ENCODE results near the gene MUC13.
A peak's percentile ranks its signal among the peaks of the same experiment; 100 is the strongest.

The MUC13 gene

GRCh38 chr3:124903896-124904834 lies 30.4 kb downstream of the MUC13 start:
- no peaks in the 10 kb centered on the region for H3K27me3 ChIP-seq (ENCODE audit: control insufficient read depth, insufficient read depth, low read length)
- no peak overlapping the region for H3K27ac ChIP-seq (ENCODE audit: low read length)
- no peaks in the 10 kb centered on the region for H3K9me3 ChIP-seq (ENCODE audit: control insufficient read depth, insufficient read depth, low read length)
- DNase-seq (ENCODE audit: low read depth, low spot score): no peak
- no CpG with 5 or more reads among the region's 1 CpG for WGBS (ENCODE audit: insufficient coverage, insufficient read length)
- no peak overlapping the region for H3K4me3 ChIP-seq (ENCODE audit: low read length)
- no peaks in the 10 kb centered on the region for H3K36me3 ChIP-seq (ENCODE audit: control insufficient read depth, insufficient read depth, low read length)
- no peaks in the 10 kb centered on the region for H3K4me1 ChIP-seq (ENCODE audit: control insufficient read depth, insufficient read depth, low read length)

- WGBS (ENCODE audit: insufficient coverage, insufficient read length): no CpG with 5 or more reads among the region's 1 CpG
- H3K9me3 ChIP-seq (ENCODE audit: control insufficient read depth, insufficient read depth, low read length): no peaks in the 10 kb centered on the region
These were observed 37.6 kb downstream of the MUC13 start for GRCh38 chr3:124896824-124897526.

GRCh38 chr3:124895756-124896155 lies 38.8 kb downstream of the MUC13 start:
- Histone ChIP-seq H3K27ac (ENCODE audit: low read length) (no peak overlapping the region), H3K4me1 (ENCODE audit: control insufficient read depth, insufficient read depth, low read length) (no peaks in the 10 kb centered on the region), H3K4me3 (ENCODE audit: low read length) (no peak overlapping the region), H3K9me3 (ENCODE audit: control insufficient read depth, insufficient read depth, low read length) (no peaks in the 10 kb centered on the region), H3K36me3 (ENCODE audit: control insufficient read depth, insufficient read depth, low read length) (no peaks in the 10 kb centered on the region), H3K27me3 (ENCODE audit: control insufficient read depth, insufficient read depth, low read length) (no peaks in the 10 kb centered on the region)
- no CpG with 5 or more reads among the region's 7 CpGs for WGBS (ENCODE audit: insufficient coverage, insufficient read length)
- no peak for DNase-seq (ENCODE audit: low read depth, low spot score)

More at GRCh38 chr3:124896824-124897526, 37.6 kb downstream of the MUC13 start:
- DNase-seq (ENCODE audit: low read depth, low spot score): no peak
- Histone ChIP-seq H3K27me3 (ENCODE audit: control insufficient read depth, insufficient read depth, low read length) (no peaks in the 10 kb centered on the region), H3K36me3 (ENCODE audit: control insufficient read depth, insufficient read depth, low read length) (no peaks in the 10 kb centered on the region), H3K4me1 (ENCODE audit: control insufficient read depth, insufficient read depth, low read length) (no peaks in the 10 kb centered on the region), H3K4me3 (ENCODE audit: low read length) (no peak overlapping the region), H3K27ac (ENCODE audit: low read length) (no peak overlapping the region)

GRCh38 chr3:124893526-124893925 lies 41.0 kb downstream of the MUC13 start:
- H3K9me3 ChIP-seq (ENCODE audit: control insufficient read depth, insufficient read depth, low read length): no peaks in the 10 kb centered on the region
- DNase-seq (ENCODE audit: low read depth, low spot score): no peak
- no peak overlapping the region for H3K27ac ChIP-seq (ENCODE audit: low read length)
- no CpG with 5 or more reads among the region's 2 CpGs for WGBS (ENCODE audit: insufficient coverage, insufficient read length)
- H3K4me1 ChIP-seq (ENCODE audit: control insufficient read depth, insufficient read depth, low read length): peaks cover under 1% of the 10 kb centered on the region; the same call in 1 of the 2 replicates
- no peak overlapping the region for H3K4me3 ChIP-seq (ENCODE audit: low read length)
- H3K27me3 ChIP-seq (ENCODE audit: control insufficient read depth, insufficient read depth, low read length): no peaks in the 10 kb centered on the region
- no peaks in the 10 kb centered on the region for H3K36me3 ChIP-seq (ENCODE audit: control insufficient read depth, insufficient read depth, low read length)

GRCh38 chr3:124890573-124891190 lies 43.9 kb downstream of the MUC13 start:
- no CpG with 5 or more reads among the region's 5 CpGs for WGBS (ENCODE audit: insufficient coverage, insufficient read length)
- H3K4me1 ChIP-seq (ENCODE audit: control insufficient read depth, insufficient read depth, low read length): peaks cover 4% of the 10 kb centered on the region; the same call in 1 of the 2 replicates
- DNase-seq (ENCODE audit: low read depth, low spot score): no peak
- H3K27ac ChIP-seq (ENCODE audit: low read length): no peak overlapping the region
- H3K4me3 ChIP-seq (ENCODE audit: low read length): no peak overlapping the region
- no peaks in the 10 kb centered on the region for H3K27me3 ChIP-seq (ENCODE audit: control insufficient read depth, insufficient read depth, low read length)
- no peaks in the 10 kb centered on the region for H3K36me3 ChIP-seq (ENCODE audit: control insufficient read depth, insufficient read depth, low read length)
- H3K9me3 ChIP-seq (ENCODE audit: control insufficient read depth, insufficient read depth, low read length): no peaks in the 10 kb centered on the region

GRCh38 chr3:124888482-124889441 lies 45.8 kb downstream of the MUC13 start:
- H3K9me3 ChIP-seq (ENCODE audit: control insufficient read depth, insufficient read depth, low read length): no peaks in the 10 kb centered on the region
- WGBS (ENCODE audit: insufficient coverage, insufficient read length): no CpG with 5 or more reads among the region's 8 CpGs
- peak overlapping the region; percentile 7 for H3K27ac ChIP-seq (ENCODE audit: low read length)
- no peaks in the 10 kb centered on the region for H3K36me3 ChIP-seq (ENCODE audit: control insufficient read depth, insufficient read depth, low read length)
- no peaks in the 10 kb centered on the region for H3K27me3 ChIP-seq (ENCODE audit: control insufficient read depth, insufficient read depth, low read length)
- no peak overlapping the region for H3K4me3 ChIP-seq (ENCODE audit: low read length)
- DNase-seq (ENCODE audit: low read depth, low spot score): no peak
- H3K4me1 ChIP-seq (ENCODE audit: control insufficient read depth, insufficient read depth, low read length): peaks cover 7% of the 10 kb centered on the region; the same call in 1 of the 2 replicates

- Histone ChIP-seq H3K36me3 (ENCODE audit: control insufficient read depth, insufficient read depth, low read length) (no peaks in the 10 kb centered on the region; the same call in 1 of the 2 replicates), H3K4me3 (ENCODE audit: low read length) (peak overlapping the region; percentile 88; the same call in 1 of the 2 replicates), H3K27me3 (ENCODE audit: control insufficient read depth, insufficient read depth, low read length) (no peaks in the 10 kb centered on the region), H3K9me3 (ENCODE audit: control insufficient read depth, insufficient read depth, low read length) (no peaks in the 10 kb centered on the region), H3K4me1 (ENCODE audit: control insufficient read depth, insufficient read depth, low read length) (peaks cover 11% of the 10 kb centered on the region; the same call in 1 of the 2 replicates), H3K27ac (ENCODE audit: low read length) (peak overlapping the region; percentile 7)
- WGBS (ENCODE audit: insufficient coverage, insufficient read length): no CpG with 5 or more reads among the region's 11 CpGs
- no peak for DNase-seq (ENCODE audit: low read depth, low spot score)
These were observed 46.6 kb downstream of the MUC13 start for GRCh38 chr3:124887932-124888298.

- Histone ChIP-seq H3K36me3 (ENCODE audit: control insufficient read depth, insufficient read depth, low read length) (no peaks in the 10 kb centered on the region; the same call in 1 of the 2 replicates), H3K4me3 (ENCODE audit: low read length) (peak within 1 kb of the TSS; percentile 88), H3K4me1 (ENCODE audit: control insufficient read depth, insufficient read depth, low read length) (peaks cover 11% of the 10 kb centered on the region), H3K9me3 (ENCODE audit: control insufficient read depth, insufficient read depth, low read length) (no peaks in the 10 kb centered on the region), H3K27me3 (ENCODE audit: control insufficient read depth, insufficient read depth, low read length) (no peaks in the 10 kb centered on the region), H3K27ac (ENCODE audit: low read length) (peak within 1 kb of the TSS; percentile 7)
- no CpG with 5 or more reads among the region's 78 CpGs for WGBS (ENCODE audit: insufficient coverage, insufficient read length)
- no peak for DNase-seq (ENCODE audit: low read depth, low spot score)
These were observed 47.2 kb downstream of the MUC13 start, which contains the start of gene ITGB5 for GRCh38 chr3:124887177-124887931. TSS of gene ITGB5 (minus strand) at chr3:124887365. CDS start at chr3:124887000, 365 bp downstream.
